IMR-90 (cell line): Measurements from ENCODE around the gene CGB7.

ENCODE experiments used
- BHLHE40 ChIP-seq: fragments of 150-350 bp; IDR thresholded peaks from 2 replicates; pipeline ENCODE4 v1.6.1; 2016; ENCODE audit warnings: mild to moderate bottlenecking, low read depth, low read length
- CTCF ChIP-seq: conservative IDR thresholded peaks from 2 replicates; pipeline ENCODE4 v1.5.1; 2012; ENCODE audit warnings: mild to moderate bottlenecking, low read depth, low read length, improper control_type of control experiment
- MAFK ChIP-seq: IDR thresholded peaks from 2 replicates; pipeline ENCODE4 v1.6.1; 2012; ENCODE audit warnings: low read depth, low read length, improper control_type of control experiment
- MAZ ChIP-seq: IDR thresholded peaks from 2 replicates; pipeline ENCODE4 v1.6.1; 2012; ENCODE audit warnings: low read depth, mild to moderate bottlenecking, low read length, improper control_type of control experiment, moderate library complexity, borderline replicate concordance
- POLR2A ChIP-seq: IDR thresholded peaks from 2 replicates; pipeline ENCODE4 v1.6.1; 2012; ENCODE audit warnings: mild to moderate bottlenecking, low read depth, low read length
- RFX5 ChIP-seq: IDR thresholded peaks from 2 replicates; pipeline ENCODE4 v1.8.0; 2012; ENCODE audit warnings: low read depth, mild to moderate bottlenecking, low read length, moderate library complexity
- TF ChIP-seq, protein P1 (sequence below): fragments of 150-350 bp; IDR thresholded peaks from 2 replicates; pipeline ENCODE4 v1.6.1; 2017; ENCODE audit warnings: mild to moderate bottlenecking, antibody characterized with exemption, low read length, low read depth

GRCh38 chr19:49006905-49007304 is 50.6 kb downstream of the CGB7 start:
- no peak for TF ChIP-seq POLR2A
- TF ChIP-seq, protein P1, sequence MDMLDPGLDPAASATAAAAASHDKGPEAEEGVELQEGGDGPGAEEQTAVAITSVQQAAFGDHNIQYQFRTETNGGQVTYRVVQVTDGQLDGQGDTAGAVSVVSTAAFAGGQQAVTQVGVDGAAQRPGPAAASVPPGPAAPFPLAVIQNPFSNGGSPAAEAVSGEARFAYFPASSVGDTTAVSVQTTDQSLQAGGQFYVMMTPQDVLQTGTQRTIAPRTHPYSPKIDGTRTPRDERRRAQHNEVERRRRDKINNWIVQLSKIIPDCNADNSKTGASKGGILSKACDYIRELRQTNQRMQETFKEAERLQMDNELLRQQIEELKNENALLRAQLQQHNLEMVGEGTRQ, result no peak
- no peak for TF ChIP-seq MAZ
- no peak for TF ChIP-seq CTCF
- no peak for TF ChIP-seq MAFK
- no peak for TF ChIP-seq RFX5
- no peak for TF ChIP-seq BHLHE40
